Mesothelial cell of epicardium (in vitro differentiated cells): ENCODE results near the gene CFAP299. TPM values are rescaled to one million over a fixed set of nuclear protein-coding genes. Genes with fewer than 3 reads are reported as not detected.

Experiments used
- DNase-seq, 2 experiments: peaks; one replicate each; pipeline ENCODE4 v3.0.0; 2021; ENCODE audit warnings: low spot score in 2 of 2; ENCODE audit not compliant: unreplicated experiment in 2 of 2
- H3K27ac Mint-ChIP-seq: 2 replicates; pipeline ENCODE4 v1.8.0; 2021; ENCODE audit warnings: mixed read lengths
- H3K27me3 Mint-ChIP-seq: 2 replicates; pipeline ENCODE4 v1.8.0; 2021; ENCODE audit warnings: low read depth, mixed read lengths
- H3K36me3 Mint-ChIP-seq: 2 replicates; pipeline ENCODE4 v1.8.0; 2021; ENCODE audit warnings: mixed read lengths
- H3K4me1 Mint-ChIP-seq: 2 replicates; pipeline ENCODE4 v1.8.0; 2021; ENCODE audit warnings: mixed read lengths
- H3K4me3 Mint-ChIP-seq: 2 replicates; pipeline ENCODE4 v1.8.0; 2021; ENCODE audit warnings: mild to moderate bottlenecking, moderate library complexity, mixed read lengths
- H3K9me3 Mint-ChIP-seq: 2 replicates; pipeline ENCODE4 v1.8.0; 2021; ENCODE audit warnings: mixed read lengths
- total RNA-seq: library from RNA; stranded (reverse); gene quantifications from 3 replicates; pipeline ENCODE4 v1.2.1, GENCODE V29; 2021
- TF ChIP-seq, protein P1 (sequence below): fragments of 200-600 bp; sonication (generic); IDR thresholded peaks from one replicate; pipeline ENCODE4 v1.5.0; 2021; ENCODE audit warnings: antibody characterized with exemption; ENCODE audit not compliant: unreplicated experiment

The CFAP299 gene
- total RNA-seq, 1 donor from 2014 or later: 0.22 TPM

DNA sequence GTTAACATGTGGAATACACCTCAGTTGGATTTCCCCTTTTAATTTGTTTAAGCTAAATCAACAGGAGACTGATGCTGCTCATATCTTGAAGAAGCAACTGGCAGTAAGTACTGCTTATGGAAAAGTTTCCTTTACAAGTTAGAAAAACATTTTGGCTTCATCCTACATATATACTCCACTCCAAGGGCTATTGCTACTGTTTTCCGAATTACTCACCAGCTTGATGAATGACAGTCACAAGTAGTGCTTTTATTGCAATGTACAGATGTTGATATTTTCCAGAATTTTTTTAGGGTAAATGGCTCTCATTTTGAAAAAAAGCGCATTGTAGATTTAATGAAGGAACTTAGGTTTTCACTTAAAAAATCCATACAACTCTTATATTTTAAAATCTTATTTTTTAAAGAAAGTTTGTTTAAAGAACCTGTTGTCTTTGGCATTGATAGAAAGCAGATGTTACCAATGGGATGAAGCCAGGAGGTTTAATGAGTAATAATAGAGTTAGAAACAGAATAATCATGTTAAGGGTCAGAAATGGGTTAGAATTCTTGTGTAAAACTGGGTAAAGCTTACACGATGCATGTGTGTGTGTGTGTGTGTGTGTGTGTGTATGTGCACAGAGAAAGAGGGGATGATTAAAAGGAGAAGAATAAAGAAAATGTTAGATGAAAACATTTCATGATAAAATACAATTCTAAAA lies 272.9 kb downstream of the CFAP299 start:
- no peak for DNase-seq
- Mint-ChIP-seq H3K4me1 (peaks cover 27% of the 10 kb centered on the region), H3K27ac (no peak overlapping the region), H3K27me3 (no peaks in the 10 kb centered on the region), H3K4me3 (no peak overlapping the region), H3K9me3 (peaks cover 4% of the 10 kb centered on the region), H3K36me3 (no peaks in the 10 kb centered on the region)
- TF ChIP-seq, protein P1, sequence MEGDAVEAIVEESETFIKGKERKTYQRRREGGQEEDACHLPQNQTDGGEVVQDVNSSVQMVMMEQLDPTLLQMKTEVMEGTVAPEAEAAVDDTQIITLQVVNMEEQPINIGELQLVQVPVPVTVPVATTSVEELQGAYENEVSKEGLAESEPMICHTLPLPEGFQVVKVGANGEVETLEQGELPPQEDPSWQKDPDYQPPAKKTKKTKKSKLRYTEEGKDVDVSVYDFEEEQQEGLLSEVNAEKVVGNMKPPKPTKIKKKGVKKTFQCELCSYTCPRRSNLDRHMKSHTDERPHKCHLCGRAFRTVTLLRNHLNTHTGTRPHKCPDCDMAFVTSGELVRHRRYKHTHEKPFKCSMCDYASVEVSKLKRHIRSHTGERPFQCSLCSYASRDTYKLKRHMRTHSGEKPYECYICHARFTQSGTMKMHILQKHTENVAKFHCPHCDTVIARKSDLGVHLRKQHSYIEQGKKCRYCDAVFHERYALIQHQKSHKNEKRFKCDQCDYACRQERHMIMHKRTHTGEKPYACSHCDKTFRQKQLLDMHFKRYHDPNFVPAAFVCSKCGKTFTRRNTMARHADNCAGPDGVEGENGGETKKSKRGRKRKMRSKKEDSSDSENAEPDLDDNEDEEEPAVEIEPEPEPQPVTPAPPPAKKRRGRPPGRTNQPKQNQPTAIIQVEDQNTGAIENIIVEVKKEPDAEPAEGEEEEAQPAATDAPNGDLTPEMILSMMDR: no peak

- Mint-ChIP-seq H3K4me3 (no peak overlapping the region), H3K27me3 (peaks cover 1% of the 10 kb centered on the region), H3K27ac (no peak overlapping the region), H3K4me1 (peaks cover 21% of the 10 kb centered on the region), H3K36me3 (no peaks in the 10 kb centered on the region), H3K9me3 (peaks cover 4% of the 10 kb centered on the region)
- TF ChIP-seq, protein P1: no peak
- DNase-seq: no peak
Measured at GRCh38 chr4:80610199-80610598, 274.7 kb downstream of the CFAP299 start.

- H3K27ac Mint-ChIP-seq: no peak overlapping the region
Measured at GRCh38 chr4:80610845-80611677, 275.5 kb downstream of the CFAP299 start.

DNA sequence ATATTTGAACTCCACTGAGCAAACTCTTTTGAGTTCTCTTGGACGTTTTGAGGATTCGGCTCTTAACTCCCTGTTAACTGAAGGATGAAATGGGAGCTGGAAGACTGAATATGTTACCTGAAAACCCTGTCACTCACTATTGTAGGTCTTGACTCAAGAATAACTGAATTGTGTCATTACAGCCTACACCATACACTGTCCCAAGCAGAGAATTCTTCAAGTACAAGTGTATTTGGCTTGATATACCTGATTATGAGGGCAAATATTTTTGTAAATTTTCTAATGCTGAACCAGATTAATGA lies 276.1 kb downstream of the CFAP299 start:
- Mint-ChIP-seq H3K27me3 (peaks cover 1% of the 10 kb centered on the region), H3K4me3 (no peak overlapping the region)

More at GRCh38 chr4:80610845-80611677, 275.5 kb downstream of the CFAP299 start:
- DNase-seq: no peak
- TF ChIP-seq, protein P1: no peak
- Mint-ChIP-seq H3K36me3 (no peaks in the 10 kb centered on the region), H3K27me3 (peaks cover 1% of the 10 kb centered on the region), H3K4me1 (peaks cover 20% of the 10 kb centered on the region), H3K9me3 (peaks cover 4% of the 10 kb centered on the region), H3K4me3 (no peak overlapping the region)

DNA sequence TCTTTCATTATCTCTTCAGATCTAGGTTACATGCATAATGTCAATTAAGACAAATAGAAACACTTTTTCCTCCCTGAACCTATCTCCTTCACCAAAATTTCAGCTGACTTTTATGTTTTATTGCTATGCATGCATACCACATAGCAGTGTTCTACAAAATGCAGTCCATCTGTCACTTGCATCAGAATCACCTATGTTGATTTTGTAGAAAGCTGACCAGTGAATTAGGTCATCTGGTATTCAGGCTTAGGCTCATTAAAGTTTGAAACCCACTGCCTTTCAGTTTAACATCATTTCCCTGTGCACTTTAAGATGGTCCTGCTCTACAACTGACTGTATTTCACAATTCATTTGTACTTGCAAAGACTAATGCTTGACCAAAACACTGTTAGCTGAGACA lies 277.9 kb downstream of the CFAP299 start:
- H3K36me3 Mint-ChIP-seq: no peaks in the 10 kb centered on the region
- H3K27me3 Mint-ChIP-seq: peaks cover 1% of the 10 kb centered on the region
- no peak overlapping the region for H3K4me3 Mint-ChIP-seq
- H3K27ac Mint-ChIP-seq: no peak overlapping the region
- H3K9me3 Mint-ChIP-seq: no peaks in the 10 kb centered on the region
- no peak for DNase-seq
- TF ChIP-seq, protein P1: no peak
- peaks cover 20% of the 10 kb centered on the region for H3K4me1 Mint-ChIP-seq

More for the DNA sequence above, 276.1 kb downstream of the CFAP299 start:
- Mint-ChIP-seq H3K4me1 (peaks cover 20% of the 10 kb centered on the region), H3K27ac (no peak overlapping the region), H3K9me3 (peaks cover 3% of the 10 kb centered on the region), H3K36me3 (no peaks in the 10 kb centered on the region)
- no peak for DNase-seq
- TF ChIP-seq, protein P1: no peak
